ENCODE data around the gene FAM131C.

DNA sequence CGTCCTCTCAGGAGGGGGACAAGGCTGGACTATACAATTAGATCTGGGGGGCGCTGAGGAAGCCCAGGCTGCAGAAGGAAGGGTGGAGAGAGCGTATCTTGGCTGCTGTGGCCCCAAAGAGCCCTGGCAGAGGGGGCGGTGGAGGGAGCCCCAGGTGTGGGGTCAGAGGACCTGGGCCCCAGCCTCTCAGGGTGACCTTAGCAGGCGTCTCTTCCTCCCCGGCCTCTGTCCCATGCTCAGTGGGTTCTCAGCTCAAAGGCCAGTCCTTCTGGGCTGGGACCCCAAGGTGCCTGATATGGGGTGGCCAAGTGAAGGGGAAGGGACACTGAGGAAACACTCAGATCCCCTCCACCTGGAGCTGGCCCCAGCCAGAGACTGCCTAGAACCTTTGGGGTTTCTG is 1.8 kb downstream of the FAM131C start:
- TF ChIP-seq, protein P1, sequence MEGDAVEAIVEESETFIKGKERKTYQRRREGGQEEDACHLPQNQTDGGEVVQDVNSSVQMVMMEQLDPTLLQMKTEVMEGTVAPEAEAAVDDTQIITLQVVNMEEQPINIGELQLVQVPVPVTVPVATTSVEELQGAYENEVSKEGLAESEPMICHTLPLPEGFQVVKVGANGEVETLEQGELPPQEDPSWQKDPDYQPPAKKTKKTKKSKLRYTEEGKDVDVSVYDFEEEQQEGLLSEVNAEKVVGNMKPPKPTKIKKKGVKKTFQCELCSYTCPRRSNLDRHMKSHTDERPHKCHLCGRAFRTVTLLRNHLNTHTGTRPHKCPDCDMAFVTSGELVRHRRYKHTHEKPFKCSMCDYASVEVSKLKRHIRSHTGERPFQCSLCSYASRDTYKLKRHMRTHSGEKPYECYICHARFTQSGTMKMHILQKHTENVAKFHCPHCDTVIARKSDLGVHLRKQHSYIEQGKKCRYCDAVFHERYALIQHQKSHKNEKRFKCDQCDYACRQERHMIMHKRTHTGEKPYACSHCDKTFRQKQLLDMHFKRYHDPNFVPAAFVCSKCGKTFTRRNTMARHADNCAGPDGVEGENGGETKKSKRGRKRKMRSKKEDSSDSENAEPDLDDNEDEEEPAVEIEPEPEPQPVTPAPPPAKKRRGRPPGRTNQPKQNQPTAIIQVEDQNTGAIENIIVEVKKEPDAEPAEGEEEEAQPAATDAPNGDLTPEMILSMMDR (IDR thresholded peaks at IDR 0.05) = no peak
- TF ChIP-seq POLR2A (IDR thresholded peaks at IDR 0.05) = no peak
